Right ventricle myocardium inferior (tissue), 1 donor: ENCODE measurements around the gene COBL. TPM values are rescaled to one million over a fixed set of nuclear protein-coding genes. Genes with fewer than 3 reads are reported as not detected.

Experiments used
- ATAC-seq: fragments of 200-7000 bp; cut with Tn5 transposase; one replicate; pipeline ENCODE4 v1.9.1; 2020; ENCODE audit warnings: mild to moderate bottlenecking, moderate library complexity
- DNase-seq: peaks from one replicate; pipeline ENCODE4 v3.0.0; 2021; ENCODE audit errors: missing footprints
- intact Hi-C: fragments of 100-400 bp; cut with DNase I; formaldehyde crosslinking; loops from one replicate; pipeline ENCODE4 v1.11.0; 2022
- total RNA-seq: library from RNA; stranded (reverse); fragmentation: NEBNext Ultra II Directional; extraction: Animal tissue kit (Norgen Biotek cat#: 25700); gene quantifications from one replicate; pipeline ENCODE4 v1.2.1, GENCODE V29; 2021
- donor health status: DM: no; HTN: yes; CAD: no; lungs with severe emphysema.

Gene COBL
- total RNA-seq, 1 donor from 2014 or later: 88.3 TPM

GRCh38 chr7:51148216-51148615 is 168.4 kb downstream of the COBL start:
- intact Hi-C loops: no loop called here
- DNase-seq: no peak
- no peak for ATAC-seq

GRCh38 chr7:51146816-51147586 is 169.6 kb downstream of the COBL start:
- intact Hi-C loops: no loop called here
- no peak for DNase-seq
- no peak for ATAC-seq

- ATAC-seq: no peak
- DNase-seq: no peak
- intact Hi-C loops: loop anchor here (5.0 kb wide), 3 partner anchors 457 to 677 kb away; no protein-coding TSS in a partner anchor
Observed at GRCh38 chr7:51144178-51144577, 172.4 kb downstream of the COBL start.

DNA sequence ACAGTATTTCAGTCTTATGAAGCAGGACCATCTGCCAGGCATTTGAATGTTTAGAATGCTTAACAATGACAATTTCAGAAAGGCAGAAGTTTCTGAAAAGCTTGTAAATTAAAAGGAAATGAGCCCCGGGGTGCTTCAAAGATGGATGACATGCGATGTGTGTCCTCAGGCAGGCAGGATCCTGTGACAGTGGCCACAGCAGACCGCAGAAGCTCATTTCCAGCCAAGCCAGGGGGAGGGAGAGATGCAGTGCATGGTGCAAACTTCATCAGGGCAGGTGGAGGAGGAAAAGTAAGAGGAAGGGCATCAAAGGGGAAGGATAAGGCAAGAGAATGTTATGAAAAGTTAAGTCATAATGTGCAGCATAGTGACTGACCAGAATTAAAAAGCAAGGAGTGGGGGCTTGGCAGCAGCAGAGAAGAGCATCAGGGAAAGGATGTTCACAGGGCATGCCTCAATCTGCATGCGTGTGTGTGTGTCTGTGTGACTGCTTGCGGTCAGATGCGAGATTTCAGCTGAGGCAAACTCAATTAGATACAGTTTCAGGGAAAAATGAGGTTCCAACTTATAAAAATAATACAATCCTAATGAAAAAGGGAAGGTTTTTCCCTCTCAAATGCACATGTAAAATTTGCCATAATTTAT is 173.7 kb downstream of the COBL start:
- no peak for ATAC-seq
- intact Hi-C loops: loop anchor here (5.0 kb wide), 3 partner anchors 456 to 676 kb away; no protein-coding TSS in a partner anchor
- DNase-seq: no peak

GRCh38 chr7:51141451-51142003 is 175.1 kb downstream of the COBL start:
- DNase-seq (no peak), ATAC-seq (peak; percentile 72)
- intact Hi-C loops: loop anchor here (2.0 to 5.0 kb wide), 5 partner anchors 71 to 674 kb away; no protein-coding TSS in a partner anchor

DNA sequence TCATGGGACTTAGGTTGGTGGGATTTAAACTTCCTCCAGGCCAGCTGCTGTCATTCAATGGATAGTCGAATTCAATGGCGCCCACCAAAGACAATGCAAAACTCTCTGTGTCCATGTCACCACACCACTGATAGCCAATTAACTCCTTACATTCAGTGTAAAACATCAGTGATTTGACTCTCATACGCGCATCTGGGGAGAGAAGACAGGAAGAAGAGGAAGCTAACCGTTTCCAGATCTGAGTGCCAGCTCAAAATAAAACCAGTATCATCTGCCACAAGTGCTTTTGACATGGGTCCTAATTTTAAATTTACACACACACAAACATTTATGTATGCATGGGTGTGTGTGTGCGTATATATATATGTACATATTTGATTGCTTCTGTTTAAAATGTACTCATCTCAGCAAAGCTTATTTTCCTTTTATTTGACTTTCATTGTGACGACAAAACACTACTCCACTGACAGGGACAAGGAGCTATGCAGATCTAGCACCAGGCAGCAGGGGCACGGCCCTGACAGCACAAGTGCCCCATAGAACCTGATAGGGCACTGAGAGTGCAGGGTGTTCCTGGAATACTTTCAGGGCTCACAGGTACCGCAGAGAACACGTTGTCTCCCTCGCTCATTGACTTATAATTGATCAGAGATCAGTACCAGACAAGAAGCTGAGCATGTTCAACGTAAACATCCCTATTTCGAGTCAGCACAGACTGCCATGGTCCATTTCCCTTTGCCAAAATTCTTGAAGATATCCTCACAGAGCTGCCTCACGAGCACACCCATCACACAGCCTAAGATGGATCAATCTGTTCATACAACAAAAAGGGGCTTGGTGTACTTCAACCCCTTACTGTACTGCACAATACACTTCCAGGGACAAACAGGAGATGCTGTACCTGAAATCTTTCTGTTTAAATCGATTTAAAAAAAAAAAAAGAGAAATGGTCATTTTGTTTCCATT is 176.1 kb downstream of the COBL start:
- no peak for DNase-seq
- intact Hi-C loops: loop anchor here (2.0 to 5.0 kb wide), 5 partner anchors 70 to 673 kb away; no protein-coding TSS in a partner anchor
- ATAC-seq: peak; percentile 91

- ATAC-seq (no peak), DNase-seq (no peak)
- intact Hi-C loops: loop anchor here (2.0 to 5.0 kb wide), 5 partner anchors 69 to 672 kb away; no protein-coding TSS in a partner anchor
Observed at GRCh38 chr7:51139796-51140195, 176.8 kb downstream of the COBL start.

- intact Hi-C loops: no loop called here
- no peak for DNase-seq
- no peak for ATAC-seq
Observed at GRCh38 chr7:51138123-51139085, 178.2 kb downstream of the COBL start.

DNA sequence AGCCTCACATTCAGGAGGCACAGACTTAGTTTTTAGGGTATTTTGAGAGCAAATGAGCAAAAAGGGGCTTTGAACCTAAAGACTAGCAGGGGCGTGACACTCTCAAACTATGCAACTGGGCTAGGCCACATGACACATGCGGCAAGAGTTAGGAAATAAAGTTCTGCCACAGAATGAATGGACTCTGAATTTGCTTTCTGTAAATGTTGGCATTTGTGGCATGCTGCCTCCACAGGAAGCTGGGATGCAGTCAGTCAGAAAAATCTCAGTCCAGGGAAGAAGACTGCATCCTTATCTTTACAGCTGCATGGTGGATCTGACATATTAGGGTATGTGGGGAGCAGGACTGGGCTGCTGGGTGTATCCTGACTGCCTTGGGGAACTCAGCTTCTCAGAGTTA is 181.0 kb downstream of the COBL start:
- intact Hi-C loops: no loop called here
- DNase-seq (no peak), ATAC-seq (no peak)

DNA sequence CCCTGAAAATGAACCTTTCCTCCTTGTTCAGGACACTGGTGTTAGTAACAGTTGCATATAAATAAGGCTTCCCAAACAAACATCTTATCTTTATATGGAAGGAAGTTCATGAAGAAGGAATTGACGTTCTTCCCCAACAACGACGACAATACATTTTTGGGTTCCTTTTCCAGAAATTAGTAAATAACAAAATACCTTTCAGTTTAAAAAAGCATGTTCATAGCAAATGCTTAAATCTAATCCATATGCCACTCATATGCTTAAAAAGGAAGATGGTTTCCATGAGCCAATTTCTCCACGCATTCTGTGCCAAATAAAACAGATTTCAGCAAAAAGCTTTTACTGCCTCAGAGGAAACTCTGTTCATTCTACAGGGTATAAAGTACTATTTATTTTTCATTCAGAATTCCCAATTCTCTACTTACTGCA is 182.6 kb downstream of the COBL start:
- DNase-seq (no peak), ATAC-seq (no peak)
- intact Hi-C loops: no loop called here

DNA sequence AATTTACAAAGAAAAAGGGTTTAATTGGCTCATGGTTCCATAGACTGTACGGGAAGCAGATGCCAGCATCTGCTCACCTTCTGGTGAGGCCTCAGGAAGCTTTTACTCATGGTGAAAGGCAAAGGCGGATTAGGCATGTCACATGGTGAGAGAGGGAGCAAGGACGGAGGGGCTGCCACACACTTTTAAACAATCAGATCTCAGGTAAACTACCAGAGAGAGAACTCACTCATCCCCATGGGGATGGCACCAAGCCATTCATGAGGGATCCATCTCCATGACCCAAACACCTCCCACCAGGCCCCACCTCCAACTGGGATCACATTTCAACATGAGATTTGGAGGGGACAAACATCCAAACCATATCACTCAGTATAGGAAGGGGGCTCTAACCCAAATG is 183.9 kb downstream of the COBL start:
- intact Hi-C loops: no loop called here
- DNase-seq (no peak), ATAC-seq (no peak)

GRCh38 chr7:51129527-51130472 is 186.8 kb downstream of the COBL start:
- DNase-seq (no peak), ATAC-seq (no peak)
- intact Hi-C loops: loop anchor here (10.0 kb wide), 1 partner anchor 165 kb away; no protein-coding TSS in a partner anchor

GRCh38 chr7:51128545-51129435 is 187.8 kb downstream of the COBL start:
- intact Hi-C loops: loop anchor here (10.0 kb wide), 1 partner anchor 164 kb away; no protein-coding TSS in a partner anchor

DNA sequence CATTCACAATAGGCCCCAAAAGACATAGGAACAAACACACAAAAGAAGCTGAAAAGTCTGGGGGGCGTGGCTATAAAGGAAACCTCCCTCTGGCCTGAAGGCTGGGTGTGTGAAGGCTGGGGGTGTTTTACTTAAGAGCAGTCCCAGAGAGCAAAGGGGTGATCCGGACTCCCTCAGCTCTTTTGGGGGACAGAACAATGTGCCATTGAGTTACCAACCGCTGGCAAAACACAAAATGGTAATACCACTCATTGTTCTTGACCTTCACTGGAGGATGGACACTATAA is 189.0 kb downstream of the COBL start:
- DNase-seq (no peak), ATAC-seq (no peak)
- intact Hi-C loops: loop anchor here (10.0 kb wide), 1 partner anchor 163 kb away; no protein-coding TSS in a partner anchor

More at GRCh38 chr7:51128545-51129435, 187.8 kb downstream of the COBL start:
- no peak for DNase-seq
- no peak for ATAC-seq

- intact Hi-C loops: loop anchor here (10.0 kb wide), 1 partner anchor 162 kb away; no protein-coding TSS in a partner anchor
- DNase-seq (no peak), ATAC-seq (no peak)
Observed at GRCh38 chr7:51126813-51127617, 189.6 kb downstream of the COBL start.
